Germinal center (tissue), 1 donor: Measurements from ENCODE around the gene INSR.
"Not testable (repeated sequence)": the region's sequence is repeated elsewhere in the genome, so short reads cannot be mapped to it uniquely, and the experiment has no call there.

Experiments
- DNase-seq: peaks from one replicate; pipeline ENCODE4 v3.0.0; 2012; ENCODE audit warnings: mixed read lengths, low spot score

INSR gene

GRCh38 chr19:7195046-7195445 is 99.2 kb downstream of the INSR start:
- no peak for DNase-seq

DNA sequence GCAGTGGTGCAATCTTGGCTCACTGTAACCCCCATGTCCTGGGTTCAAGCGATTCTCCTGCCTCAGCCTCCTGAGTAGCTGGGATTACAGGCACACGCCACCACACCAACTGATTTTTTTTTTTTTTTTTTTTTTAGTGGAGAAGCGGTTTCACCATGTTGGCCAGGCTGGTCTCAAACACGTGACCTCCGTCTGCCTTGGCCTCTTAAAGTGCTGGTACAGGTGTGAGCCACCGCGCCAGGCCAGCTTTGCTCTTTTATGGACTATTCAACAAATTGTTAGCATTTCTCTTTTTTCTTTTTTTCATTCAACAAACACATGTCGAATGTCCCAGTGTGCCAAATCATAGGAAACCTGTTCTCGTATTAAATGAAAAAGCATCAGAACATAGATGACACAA is 99.6 kb downstream of the INSR start:
- no peak for DNase-seq

DNA sequence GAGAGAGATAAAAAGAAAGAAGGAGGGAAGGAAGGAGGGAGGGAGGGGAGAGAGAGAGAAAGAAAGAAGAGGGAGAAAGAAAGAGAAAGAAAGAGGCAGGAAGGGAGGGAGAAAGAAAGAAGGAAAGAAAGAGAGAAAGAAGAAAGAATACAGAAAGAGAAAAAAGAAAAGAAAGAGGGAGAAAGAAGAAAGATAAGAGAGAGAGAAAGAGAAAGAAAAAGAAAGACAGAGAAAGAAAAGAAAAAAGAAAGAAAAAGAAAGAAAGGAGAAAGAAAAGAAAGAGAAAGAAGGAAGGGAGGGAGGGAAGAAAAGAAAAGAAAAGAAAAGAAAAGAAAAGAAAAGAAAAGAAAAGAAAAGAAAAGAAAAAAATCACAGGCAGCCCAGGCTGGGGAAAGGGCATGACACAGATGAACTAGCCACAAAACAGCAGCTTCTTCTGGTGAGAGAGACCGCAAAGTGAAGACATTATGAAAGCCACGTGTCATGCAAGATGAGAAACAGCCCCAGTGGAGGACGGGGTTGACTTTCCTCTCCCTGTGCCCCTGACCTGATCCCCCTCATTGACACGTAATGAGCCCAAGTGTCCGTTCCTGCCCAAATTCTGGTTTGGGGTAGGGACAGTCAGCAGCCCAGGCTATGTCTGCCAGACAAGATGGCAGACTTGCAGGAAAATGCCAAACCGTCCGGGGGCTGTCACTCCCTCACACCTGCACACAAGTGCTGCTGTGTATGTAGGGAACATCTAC is 102.1 kb downstream of the INSR start:
- no peak for DNase-seq

DNA sequence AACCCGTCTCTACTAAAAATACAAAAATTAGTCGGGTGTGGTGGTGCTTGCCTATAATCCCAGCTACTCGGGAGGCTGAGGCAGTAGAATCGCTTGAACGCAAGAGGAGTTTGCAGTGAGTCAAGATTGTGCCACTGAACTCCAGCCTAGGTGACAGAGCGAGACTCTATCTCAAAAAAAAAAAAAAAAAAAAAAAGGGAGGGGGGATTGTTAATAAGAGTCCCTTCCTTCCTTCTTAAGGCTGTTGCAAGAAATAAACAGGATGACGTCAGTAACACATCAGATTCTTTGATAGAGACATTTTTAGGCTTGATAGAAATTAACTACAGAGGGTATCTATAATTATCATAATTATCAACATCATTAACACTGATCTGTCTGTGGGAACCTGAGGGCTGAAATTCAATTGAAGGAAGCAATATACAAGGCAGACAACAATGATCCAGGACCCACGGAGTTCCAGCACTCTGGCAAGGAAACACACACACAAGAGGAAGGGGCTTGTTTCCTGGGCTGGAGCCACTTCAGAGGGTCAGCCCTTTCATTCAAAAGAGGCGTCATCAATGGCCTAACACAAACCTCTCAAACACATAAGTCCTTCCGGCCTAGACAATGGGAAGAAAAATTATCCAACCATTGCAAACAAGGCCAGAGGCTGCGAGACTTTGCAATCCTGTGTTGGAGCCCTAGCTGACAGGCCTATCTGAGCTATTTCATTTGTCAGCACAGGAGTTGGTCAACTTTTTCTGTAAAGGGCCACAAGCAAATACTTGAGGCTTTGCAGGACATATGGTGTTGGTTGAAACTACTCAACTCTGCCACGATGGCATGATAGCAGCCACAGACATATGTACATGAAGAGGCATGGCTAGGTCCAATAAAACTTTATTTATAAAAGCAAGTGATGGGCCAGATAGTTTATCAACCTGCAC is 105.2 kb downstream of the INSR start:
- no peak for DNase-seq

GRCh38 chr19:7187605-7188339 is 106.4 kb downstream of the INSR start:
- DNase-seq = no peak

DNA sequence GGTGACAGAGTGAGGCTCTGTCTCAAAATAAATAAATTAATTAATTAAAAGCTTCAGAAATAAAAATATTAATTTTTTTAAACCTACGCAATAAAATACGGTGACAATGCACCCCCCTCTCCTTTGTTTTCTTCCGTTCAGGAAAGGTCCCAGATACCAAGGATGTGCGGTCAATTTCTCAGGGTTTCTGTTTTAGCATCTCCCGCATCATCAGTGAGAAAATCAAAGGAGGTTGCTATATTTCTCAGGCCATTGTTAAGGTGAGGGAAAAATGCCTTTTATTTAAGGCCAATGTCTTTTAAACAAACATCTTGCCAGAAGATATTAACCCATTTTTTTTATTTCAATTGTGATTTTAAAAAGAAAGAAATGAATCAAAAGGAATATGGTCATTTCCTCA is 111.7 kb downstream of the INSR start:
- no peak for DNase-seq

- DNase-seq = no peak
These were observed 114.3 kb downstream of the INSR start for GRCh38 chr19:7179917-7180306.

GRCh38 chr19:7177926-7178325 is 116.3 kb downstream of the INSR start:
- DNase-seq = no peak

DNA sequence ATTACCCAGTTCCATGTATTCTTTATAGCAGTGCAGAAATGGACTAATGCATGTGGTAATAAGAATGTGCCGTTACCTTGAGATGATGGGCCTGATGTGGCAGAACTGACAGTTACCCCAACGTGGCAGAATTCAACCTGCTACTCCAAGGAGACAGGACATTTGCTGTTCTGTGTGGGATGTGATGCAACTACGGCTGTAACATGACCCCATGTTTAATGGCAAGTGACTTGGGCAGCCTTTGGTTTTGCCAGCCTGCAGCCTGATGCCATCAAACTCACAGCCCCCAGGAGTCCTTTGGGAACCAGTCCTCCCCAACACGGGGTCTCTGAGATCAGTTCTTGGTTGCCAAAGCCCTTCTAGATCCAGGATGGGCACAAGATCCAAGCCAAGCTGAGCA is 117.4 kb downstream of the INSR start:
- no peak for DNase-seq

GRCh38 chr19:7172794-7173193 is 121.4 kb downstream of the INSR start:
- no peak for DNase-seq

GRCh38 chr19:7170983-7171382 is 123.2 kb downstream of the INSR start:
- no peak for DNase-seq

- DNase-seq = no peak
These were observed 125.3 kb downstream of the INSR start for GRCh38 chr19:7168941-7169340.

DNA sequence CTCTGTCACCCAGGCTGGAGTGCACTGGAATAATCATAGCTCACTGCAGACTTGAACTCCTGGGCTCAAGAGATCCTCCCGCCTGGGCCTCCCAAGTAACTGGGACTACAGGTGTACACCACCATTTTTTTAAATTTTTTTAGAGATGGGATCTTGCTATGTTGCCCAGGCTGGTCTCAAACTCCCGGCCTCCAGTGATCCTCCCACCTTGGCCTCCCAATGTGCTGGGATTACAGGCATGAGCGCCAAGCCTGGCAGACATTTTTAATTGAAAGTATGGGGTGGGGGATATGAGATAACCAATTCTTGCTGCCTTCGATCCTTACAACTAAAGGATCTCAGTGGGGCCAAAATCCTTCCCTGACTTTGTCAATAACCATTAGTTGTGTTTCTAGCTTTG is 132.9 kb downstream of the INSR start:
- DNase-seq = no peak

- no peak for DNase-seq
These were observed 134.9 kb downstream of the INSR start for GRCh38 chr19:7159105-7159933.

- no peak for DNase-seq
These were observed 141.2 kb downstream of the INSR start for GRCh38 chr19:7153022-7153421.

GRCh38 chr19:7152568-7152967 is 141.6 kb downstream of the INSR start:
- no peak for DNase-seq

DNA sequence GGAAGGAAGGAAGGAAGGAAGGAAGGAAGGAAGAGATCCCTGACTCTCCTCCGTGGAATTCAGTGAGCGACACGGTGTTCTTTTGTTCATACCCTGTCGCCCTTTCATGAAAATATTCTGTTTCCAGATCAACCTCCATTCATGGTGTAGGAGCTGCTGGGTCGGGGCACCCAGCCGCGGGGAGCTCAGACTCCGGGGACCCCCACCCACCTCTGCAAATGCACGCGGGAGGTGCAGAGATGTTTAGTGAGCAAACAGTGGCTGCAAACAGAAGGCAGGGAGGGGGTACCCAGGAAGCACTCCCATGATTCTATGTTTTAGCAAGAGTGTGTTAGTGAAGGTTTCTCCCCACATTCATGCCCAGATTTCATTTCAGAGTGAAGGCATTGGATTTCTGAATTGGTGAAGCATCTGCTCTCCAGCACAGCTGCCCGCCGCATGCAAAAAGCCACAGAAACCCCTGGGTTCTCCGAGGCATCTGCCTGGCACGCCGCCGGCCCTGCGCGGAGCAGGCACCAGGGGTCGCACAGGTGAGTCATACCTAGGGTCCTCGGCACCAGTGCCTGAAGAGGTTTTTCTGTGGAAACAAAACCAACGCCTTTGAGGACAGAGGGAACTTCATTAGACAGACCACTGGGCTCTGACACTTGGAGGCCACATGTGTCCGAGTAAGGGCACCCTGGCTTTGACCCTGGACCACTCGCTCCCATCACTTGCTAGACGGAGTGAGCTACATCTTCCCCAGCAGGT is 144.1 kb downstream of the INSR start:
- no peak for DNase-seq

- not testable (repeated sequence) for DNase-seq
These were observed 147.0 kb downstream of the INSR start for GRCh38 chr19:7147119-7147675.

DNA sequence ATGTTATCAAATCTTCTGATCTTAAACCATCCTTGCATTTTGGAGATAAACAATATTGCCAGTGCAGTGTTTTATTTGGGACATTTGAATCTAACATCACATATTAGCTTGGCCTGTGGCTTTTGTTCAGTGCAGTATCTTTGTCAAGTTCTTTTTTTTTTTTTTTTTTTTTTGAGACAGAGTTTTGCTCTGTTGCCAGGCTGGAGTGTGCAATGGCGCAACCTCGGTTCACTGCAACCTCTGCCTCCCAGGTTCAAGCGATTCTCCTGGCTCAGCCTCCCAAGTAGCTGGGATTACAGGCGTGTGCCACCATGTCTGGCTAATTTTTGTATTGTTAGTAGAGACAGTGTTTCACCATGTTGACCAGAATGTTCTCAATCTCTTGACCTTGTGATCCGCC is 148.1 kb downstream of the INSR start:
- not testable (repeated sequence) for DNase-seq

GRCh38 chr19:7145494-7145893 is 148.7 kb downstream of the INSR start:
- DNase-seq = no peak

DNA sequence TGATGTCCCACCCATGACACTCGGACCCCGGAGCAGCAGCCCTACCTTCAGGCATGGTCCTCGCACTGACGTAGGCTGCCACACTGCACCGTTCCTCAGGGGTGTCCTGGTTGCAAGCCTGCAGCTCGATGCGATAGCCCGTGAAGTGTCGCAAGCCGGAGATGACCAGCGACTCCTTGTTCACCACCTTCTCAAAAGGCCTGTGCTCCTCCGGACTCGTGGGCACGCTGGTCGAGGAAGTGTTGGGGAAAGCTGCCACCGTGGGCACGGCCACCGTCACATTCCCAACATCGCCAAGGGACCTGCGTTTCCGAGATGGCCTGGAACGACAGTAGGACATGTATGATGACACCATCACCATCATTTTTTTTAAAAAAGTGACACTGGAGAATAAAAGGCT is 151.4 kb downstream of the INSR start:
- no peak for DNase-seq
